ENCODE data around the gene TRAPPC3. TPM values are rescaled to one million over a fixed set of nuclear protein-coding genes. Genes with fewer than 3 reads are reported as not detected.

Gene TRAPPC3
- total and polyA plus RNA-seq, 2 donors from 2014 or later, result 58.4 to 102 TPM

DNA sequence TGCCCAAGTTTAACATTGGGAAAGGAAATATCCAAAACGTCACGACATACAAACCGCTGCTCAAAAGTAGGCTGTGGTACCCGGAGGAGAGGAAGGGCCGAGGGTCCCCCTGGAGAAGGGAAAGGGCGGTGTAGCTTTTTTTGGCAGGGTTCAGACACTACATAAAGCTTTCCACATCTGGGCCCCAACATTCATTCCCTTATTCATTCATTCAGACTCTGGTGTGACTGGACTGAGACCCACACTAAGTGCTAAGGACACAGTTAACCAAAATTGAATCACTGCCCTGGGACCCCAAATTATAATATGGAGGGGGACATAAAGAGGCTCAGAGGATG lies 14.0 kb downstream of the TRAPPC3 start:
- Histone ChIP-seq H3K27me3 (ENCODE audit: control insufficient read depth, insufficient read depth, low read length) (no peaks in the 10 kb centered on the region), H3K4me3 (ENCODE audit: low read length in 3 of 3) (no peak overlapping the region), H3K9me3 (ENCODE audit: control insufficient read depth in 2 of 3, insufficient read depth in 1 of 3, low read length in 3 of 3) (no peaks in the 10 kb centered on the region), H3K9ac (ENCODE audit: low read length in 3 of 3) (no peak overlapping the region), H3K4me1 (ENCODE audit: control insufficient read depth in 2 of 3, insufficient read depth in 2 of 3, low read depth in 1 of 3, low read length in 3 of 3) (peaks cover 0 to 4% (median 4%) of the 10 kb centered on the region in 3 donors), H3K27ac (ENCODE audit: low read depth in 2 of 2, low read length in 2 of 2) (no peak overlapping the region), H3K36me3 (ENCODE audit: control insufficient read depth in 2 of 3, insufficient read depth in 3 of 3, low read length in 3 of 3) (peaks cover 0 to 27% (median 19%) of the 10 kb centered on the region in 3 donors)
- no peak for DNase-seq
- TF ChIP-seq CTCF (IDR thresholded peaks at IDR 0.05; ENCODE audit: borderline replicate concordance, extremely low read depth, insufficient read depth), result no peak
- intact Hi-C loops (cut with DNase I), result no loop called here
- FAIRE-seq, result no peak

- no peak for FAIRE-seq
Observed at GRCh38 chr1:36134505-36135329, 14.6 kb downstream of the TRAPPC3 start.

GRCh38 chr1:36134031-36134430 lies 15.3 kb downstream of the TRAPPC3 start:
- Histone ChIP-seq H3K9ac (ENCODE audit: low read length in 3 of 3) (no peak overlapping the region), H3K36me3 (ENCODE audit: control insufficient read depth in 2 of 3, insufficient read depth in 3 of 3, low read length in 3 of 3) (peaks cover 0 to 19% (median 15%) of the 10 kb centered on the region in 3 donors), H3K27ac (ENCODE audit: low read depth in 2 of 2, low read length in 2 of 2) (no peak overlapping the region), H3K27me3 (ENCODE audit: control insufficient read depth, insufficient read depth, low read length) (no peaks in the 10 kb centered on the region), H3K9me3 (ENCODE audit: control insufficient read depth in 2 of 3, insufficient read depth in 1 of 3, low read length in 3 of 3) (no peaks in the 10 kb centered on the region), H3K4me3 (ENCODE audit: low read length in 3 of 3) (no peak overlapping the region), H3K4me1 (ENCODE audit: control insufficient read depth in 2 of 3, insufficient read depth in 2 of 3, low read depth in 1 of 3, low read length in 3 of 3) (peaks cover 0 to 2% (median 0%) of the 10 kb centered on the region in 3 donors)
- FAIRE-seq (no peak), DNase-seq (no peak)
- TF ChIP-seq CTCF (IDR thresholded peaks at IDR 0.05; ENCODE audit: borderline replicate concordance, extremely low read depth, insufficient read depth), result no peak
- intact Hi-C loops (cut with DNase I), result no loop called here

More at GRCh38 chr1:36134505-36135329, 14.6 kb downstream of the TRAPPC3 start:
- Histone ChIP-seq H3K27me3 (ENCODE audit: control insufficient read depth, insufficient read depth, low read length) (no peaks in the 10 kb centered on the region), H3K4me3 (ENCODE audit: low read length in 3 of 3) (no peak overlapping the region), H3K9ac (ENCODE audit: low read length in 3 of 3) (no peak overlapping the region), H3K36me3 (ENCODE audit: control insufficient read depth in 2 of 3, insufficient read depth in 3 of 3, low read length in 3 of 3) (peaks cover 0 to 25% (median 15%) of the 10 kb centered on the region in 3 donors), H3K4me1 (ENCODE audit: control insufficient read depth in 2 of 3, insufficient read depth in 2 of 3, low read depth in 1 of 3, low read length in 3 of 3) (peaks cover 0 to 2% (median 0%) of the 10 kb centered on the region in 3 donors), H3K27ac (ENCODE audit: low read depth in 2 of 2, low read length in 2 of 2) (no peak overlapping the region), H3K9me3 (ENCODE audit: control insufficient read depth in 2 of 3, insufficient read depth in 1 of 3, low read length in 3 of 3) (no peaks in the 10 kb centered on the region)
- peak; percentile 59 for TF ChIP-seq CTCF (IDR thresholded peaks at IDR 0.05; ENCODE audit: borderline replicate concordance, extremely low read depth, insufficient read depth)
- peak in 4 of 5 donors; percentile 78 to 88 (median 82) for DNase-seq
- intact Hi-C loops (cut with DNase I), result no loop called here

Data from kidney (tissue), 14 donors.